NCI-H2196 treated with DMSO at 0.1 percent for 48 hours (cell line): Measurements from ENCODE around the gene HMX1.

Source experiments
- DNase-seq: peaks from one replicate; lab custom pipeline; 2025; ENCODE audit not compliant: unreplicated experiment; lab: John Stamatoyannopoulos, UW

Gene HMX1

DNA sequence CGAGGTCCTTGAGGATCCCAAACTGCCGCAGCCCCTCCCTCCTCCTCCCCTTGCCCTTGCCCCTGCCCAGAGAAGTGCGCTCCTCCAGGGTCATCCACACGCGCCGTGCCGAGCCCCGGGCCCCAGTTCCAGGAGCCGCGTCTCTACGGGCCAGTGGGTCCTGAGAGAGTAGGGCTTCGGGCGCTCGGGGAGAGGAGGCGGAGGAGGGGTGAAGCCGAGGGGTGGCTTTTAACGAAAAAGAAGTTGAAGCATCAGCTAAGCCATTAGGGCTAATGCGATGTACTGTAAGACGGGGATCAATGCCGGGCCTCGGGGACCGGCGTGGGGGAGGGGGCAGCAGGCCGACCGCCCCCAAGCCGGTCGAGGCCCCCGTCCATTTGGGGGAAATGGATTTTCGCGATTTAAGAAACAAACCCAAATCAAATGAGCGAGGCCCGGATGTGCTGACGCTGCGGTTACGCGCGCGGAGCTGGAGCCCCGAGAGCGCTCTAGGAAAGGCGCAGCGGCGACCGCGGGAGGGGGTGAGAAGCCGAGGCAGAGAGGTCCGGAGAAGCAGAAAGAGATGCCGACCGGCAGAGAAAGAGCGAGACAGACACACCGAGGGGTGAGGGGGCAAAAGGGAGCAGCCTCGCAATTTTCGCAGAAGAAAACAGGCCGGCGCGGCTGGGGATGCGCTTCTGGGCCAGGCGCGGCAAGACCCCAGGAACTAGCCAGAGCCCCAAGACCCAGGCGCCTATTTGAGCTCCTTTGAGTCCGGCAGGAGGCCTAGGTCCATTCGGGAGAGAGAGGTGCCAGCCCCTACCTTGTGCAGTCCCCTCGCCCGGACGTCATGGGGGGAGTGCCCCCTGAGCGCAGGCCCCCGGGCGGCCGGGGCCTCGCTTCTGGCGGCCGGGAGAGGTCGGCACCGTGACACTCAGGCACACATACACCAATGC lies 13.6 kb downstream of the HMX1 start:
- DNase-seq: no peak

DNA sequence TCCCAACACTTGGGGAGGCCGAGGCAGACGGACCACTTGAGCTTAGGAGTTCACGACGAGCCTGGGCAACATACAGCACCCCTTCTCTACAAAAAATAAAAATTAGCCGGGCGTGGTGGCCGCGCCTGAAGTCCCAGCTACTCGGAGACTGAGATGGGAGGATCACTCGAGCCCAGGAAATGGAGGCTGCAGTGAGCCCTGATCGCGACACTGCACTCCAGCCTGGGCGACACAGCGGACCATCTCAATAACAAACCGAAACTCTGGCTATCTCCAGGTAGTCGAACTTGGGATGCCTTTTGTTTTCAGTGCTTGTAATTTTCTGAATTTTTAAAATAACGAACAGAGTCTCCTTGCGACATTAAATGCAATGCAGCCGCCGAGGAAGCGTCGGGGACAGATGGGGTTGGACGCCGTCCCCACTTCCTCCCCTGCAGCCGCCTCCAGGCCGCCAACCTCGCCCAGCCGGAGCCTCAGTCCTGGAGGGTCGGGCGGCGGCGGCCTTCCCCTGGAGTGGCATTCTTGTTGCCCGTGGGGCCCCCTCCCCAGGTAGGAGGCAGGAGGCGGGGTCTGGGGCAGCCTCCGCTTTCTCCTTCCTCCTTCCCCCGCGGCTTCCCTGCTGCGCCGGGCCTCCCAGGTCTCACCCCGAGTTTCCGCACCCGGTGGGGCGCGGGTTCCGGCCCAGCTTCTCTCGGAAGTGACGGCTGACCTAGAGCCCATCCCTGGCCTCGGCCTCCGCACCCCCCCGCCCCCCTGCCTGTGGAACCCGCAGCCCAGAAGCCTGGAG lies 14.6 kb downstream of the HMX1 start:
- DNase-seq: no peak

DNA sequence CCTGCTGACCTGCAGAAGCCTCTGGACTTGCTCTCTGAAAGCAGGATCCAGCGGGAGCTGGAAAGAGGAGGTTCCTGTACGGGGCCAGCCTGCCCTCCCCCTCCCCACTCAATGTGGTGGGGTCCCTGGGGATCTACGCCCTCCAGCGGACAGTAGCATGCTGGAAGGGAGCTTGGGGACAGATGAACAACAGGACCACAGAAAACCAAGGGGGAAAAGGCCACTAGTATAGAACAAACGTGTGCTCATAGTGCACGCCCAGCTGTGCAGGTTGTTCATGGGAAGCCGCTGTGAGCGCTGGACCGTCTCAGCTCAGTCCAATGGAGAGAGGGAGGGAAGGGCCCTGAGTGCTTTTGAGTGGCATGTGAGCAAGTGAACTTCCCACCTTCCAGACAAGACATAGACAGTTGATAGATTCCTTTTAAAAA lies 15.8 kb downstream of the HMX1 start:
- DNase-seq: no peak

DNA sequence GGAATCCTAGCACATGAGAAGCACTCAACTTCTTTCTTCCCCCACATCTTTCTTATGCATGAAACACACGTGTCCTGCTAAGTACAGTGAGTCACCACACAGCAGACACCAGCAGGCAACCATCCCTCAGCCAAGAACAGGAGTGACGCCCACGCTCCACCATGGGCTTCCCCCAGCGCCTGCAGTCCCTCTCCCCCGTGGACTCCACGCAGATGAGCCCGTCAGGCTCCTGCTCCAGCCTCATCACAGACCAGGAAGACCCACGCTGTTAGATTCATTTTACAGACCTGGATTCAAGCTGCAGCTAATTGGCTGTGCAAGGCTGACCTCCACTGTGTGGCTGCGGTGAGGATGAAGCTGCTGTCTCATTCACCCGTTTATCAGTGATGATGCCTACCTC lies 16.7 kb downstream of the HMX1 start:
- DNase-seq: no peak

DNA sequence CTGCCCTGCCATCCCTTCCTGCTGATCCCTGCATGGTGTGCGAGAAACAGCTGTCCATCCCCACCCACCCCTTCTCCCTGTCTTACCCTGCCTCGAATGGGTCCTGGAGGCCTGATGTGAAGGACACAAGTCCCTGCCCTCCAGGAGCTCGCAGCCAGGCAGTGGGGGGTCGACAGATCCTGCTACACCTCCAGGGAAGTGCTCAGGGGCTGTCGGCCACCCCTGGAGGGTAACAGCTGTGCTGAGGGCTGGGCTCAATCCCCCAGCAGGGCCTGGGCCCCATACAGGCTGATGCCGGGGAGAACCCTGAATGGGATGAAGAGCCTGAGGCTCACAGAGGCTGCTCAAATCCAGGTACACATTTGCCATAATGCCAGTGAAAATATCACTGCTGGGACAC lies 17.6 kb downstream of the HMX1 start:
- no peak for DNase-seq

DNA sequence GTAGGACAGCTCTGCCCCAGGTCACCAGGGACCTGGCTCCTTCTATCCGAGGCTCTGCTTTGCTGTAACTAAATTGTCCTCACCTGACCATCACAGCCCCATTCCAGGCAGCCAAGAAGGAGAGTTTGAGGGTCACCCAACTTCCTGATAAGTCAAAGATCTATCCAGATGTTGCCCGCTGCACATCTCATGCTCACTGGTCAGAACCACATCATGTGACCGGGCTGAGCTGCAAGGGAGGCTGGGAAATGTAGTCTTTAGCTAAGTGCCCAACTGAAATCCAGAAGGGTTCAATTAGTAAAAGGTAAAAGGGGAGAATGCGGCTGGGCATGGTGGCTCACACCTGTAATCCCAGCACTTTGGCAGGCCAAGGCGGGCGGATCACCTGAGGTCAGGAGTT lies 18.4 kb downstream of the HMX1 start:
- DNase-seq: no peak

DNA sequence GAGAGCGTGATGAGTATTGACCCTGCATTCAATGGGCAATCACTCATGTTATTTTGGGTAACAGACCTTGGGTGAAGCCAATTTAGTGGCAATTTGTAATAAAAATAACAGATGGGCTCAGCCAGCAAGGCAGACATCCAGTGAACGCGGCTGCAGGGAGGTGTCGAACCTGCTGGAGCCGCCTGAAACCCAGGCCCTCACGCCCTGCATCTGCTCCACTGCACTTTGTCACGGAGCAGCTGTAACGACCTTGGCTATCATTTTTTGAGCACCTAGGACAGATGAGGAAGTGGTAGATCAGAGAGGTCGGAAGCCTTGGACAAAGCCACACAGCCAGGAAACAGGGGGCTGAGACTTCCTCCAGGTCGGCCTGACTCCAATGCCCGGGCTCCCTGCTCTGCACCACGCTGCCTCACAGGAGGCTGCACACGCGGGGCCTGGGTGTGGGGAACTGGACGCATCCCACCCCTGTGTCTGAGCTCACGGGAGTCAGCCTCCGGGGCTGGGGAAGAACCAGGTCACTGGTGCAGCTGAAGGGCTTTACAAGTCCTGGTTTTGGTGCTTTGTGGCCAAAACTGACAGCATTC lies 19.4 kb downstream of the HMX1 start:
- DNase-seq: no peak

DNA sequence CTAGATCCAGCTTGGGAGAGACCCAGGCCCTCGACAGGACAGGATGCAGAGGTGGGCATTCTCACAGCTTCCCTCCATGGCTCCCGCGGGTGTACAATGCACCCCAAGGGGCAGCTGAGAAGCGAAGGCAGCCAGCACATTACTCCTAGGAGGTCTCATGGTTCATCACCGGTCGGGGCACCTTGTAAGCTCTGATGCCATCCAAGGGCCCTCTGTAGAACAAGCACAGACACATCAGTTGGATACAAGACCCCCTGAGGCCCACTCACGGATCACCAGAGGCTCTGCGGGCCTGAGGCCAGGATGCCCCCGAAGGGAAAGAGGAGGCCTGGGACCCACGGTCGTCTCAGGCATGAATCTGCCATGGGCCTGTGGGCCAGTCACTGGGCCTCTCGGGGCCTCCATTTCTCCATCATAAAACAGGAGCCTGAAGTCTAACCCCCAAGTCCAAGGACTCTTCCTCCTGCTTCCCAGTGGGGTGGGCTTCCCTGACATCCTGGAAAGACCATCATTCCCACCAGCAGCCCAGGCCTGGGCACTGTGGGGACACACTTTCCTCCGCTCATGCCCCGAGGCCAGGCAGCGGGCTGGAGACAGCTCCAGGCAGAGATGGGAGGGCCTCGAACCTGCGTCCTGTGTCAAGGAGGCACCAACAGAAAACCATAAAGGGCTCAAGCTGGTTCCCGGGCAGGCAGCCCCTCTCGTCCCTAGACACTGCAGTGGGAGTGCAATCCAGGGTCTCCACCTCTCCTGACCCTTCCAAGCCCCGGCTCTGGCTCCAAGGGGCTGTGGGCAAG lies 20.1 kb downstream of the HMX1 start:
- no peak for DNase-seq

DNA sequence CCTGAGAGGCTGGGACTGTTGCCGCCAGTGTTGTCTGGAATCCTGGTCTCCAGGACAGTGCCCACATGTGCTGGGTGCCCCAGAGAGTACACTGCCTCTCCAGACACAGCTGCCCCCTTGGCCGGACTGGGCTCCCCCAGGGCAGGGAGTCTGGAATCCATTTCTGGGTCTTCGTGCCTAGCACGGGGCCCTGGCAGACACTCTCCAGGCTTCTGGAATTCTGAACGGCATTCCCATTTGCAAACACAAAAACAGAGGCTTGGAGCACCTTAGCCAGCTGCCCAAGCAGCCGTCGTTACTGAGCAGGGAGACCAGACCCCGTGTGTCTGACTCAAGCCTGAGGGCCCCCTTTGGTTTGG lies 20.8 kb downstream of the HMX1 start:
- no peak for DNase-seq

DNA sequence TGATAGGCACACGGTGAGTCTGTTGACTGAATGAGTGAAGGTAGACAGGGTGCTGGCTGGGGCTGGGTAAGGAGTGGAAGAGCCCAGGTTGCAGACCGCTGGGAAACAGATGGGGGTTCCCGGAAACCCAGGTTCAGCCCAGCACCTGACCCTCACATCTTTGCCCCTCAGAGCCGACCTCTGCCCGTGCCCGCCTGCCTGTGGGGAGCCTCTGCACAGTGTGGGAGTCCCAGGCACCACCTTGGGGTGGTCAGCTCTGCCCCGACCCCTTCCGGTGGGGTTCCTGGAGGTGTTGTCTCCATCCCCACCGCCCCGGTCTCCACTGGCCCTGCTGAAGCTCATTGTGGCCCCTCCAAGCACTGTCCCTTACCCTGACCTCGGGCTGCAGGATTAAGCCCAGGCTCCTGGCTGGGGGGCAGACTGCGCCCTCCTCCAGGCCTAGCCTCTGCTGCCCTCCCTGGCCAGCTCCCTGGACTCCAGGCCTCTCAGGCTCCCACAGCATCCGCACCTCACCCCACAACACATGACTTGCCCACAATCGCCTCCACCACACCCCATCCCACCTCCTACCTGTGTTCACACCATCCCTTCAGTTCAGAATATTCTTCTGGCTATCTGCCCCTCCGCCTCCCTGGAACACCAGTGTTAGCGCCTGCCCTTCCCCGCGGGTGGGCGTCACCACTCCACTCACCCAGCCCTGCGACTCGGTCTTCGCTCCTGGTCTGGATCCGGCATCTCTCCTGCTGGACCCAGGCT lies 21.4 kb downstream of the HMX1 start:
- DNase-seq: no peak

DNA sequence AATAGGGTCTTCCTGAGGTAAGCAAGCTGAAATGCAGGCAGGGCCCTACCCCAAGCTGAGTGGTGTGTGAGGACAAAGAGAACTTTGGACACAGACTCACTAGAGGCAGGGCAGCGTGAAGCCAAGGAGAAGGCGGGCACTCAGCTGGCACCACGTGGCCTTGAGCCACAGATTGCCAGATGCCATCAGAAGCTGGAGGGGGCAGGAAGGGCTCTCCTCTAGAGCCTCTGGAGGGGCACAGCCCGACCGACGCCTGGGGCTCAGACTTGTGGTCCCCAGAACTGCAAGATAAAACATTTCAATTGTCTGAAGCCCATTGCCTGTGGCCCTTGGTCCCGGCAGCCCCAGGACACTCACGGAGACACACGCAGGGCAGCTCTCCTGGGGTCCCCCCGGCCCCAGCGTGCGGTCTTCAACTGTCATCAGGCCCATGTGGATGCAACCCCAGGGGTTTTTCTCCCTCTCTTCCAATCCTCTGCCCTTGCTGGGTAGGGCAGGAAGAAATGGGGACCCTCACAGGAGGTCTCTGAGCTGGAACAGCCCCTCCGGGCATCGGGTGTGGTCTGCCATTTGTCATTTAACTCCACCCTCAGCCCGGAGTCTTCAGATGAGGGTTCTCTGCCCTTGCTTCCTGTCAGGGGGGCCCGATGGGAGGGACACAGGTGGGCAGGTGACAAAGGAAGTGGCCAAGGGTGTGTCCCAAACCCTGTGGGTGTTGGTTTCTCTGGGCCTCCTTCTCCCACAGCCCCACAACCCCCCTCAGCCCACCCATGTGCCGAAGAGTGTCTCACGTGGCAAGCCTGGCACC lies 22.2 kb downstream of the HMX1 start:
- no peak for DNase-seq

DNA sequence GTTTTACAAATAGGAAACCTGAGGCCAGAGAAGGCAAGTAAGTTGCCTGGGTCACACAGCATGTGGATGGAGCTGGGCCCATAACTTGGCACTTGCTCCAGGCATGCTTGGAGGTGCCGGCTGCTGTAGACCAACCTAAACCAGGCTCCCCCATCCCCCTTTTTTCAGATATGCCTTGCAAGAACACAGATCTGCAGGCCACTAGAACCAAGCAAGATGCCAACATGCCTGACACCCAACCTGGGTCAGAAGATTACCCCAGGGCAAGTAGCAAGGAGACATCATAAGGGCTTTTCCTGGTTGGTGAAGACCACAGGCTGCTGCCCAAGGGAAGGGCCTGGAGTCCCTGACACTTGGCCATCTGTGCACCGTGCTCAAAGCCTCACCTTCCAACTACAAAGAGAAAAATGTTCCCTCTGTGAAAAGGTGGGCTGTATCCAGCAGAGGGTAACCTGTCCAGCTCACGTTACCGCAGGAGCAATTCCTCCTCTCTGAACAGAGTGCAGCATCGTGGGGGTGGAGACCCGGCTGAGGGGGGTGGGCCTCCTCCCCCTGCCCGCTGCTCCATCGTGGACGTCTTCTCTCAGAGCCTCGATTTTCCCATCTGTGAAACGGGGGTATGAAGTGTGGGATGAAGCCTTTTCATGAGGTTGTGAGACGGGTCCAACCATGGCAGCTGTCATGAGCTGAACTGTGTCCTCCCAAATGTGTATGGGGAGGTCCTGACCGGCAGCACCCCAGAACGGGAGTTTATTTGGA lies 23.0 kb downstream of the HMX1 start:
- DNase-seq: no peak

DNA sequence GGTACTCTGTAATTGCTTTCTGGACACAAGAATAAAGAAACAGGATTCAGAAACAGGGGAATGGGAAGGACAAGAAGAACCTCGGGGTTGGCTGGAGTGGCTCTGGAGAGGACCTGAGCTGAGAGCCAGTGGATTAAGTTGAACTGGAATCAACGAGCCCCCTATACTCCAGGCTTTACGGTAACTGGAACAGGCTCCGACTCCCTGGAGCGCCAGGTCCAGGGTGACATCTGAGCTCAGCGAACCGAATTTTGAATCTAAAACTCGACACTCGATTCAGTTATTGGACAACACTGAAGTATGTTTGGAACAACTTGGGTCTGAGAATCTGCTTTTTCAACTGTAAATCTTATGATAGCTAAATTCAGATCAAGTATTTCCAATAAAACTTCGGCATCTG lies 23.9 kb downstream of the HMX1 start:
- no peak for DNase-seq

DNA sequence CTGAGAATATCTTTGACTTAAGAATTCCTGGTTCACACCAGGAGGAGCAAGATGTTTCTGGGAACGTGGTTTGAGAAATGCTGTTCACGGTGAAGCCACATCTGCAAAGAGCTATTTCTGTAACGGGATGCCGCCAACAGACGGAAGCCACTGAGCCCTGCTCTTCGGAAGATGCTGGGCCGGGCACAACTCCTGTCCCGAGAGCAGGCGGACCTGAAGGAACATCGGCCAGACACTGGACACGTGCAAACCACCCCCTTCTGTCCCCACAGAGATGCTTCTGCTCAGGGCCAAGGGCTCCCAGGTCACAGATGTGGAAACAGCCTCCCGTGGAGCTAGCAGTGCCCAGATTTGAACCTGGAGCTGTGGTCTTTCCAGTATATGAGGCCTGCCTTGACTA lies 24.3 kb downstream of the HMX1 start:
- DNase-seq: no peak

DNA sequence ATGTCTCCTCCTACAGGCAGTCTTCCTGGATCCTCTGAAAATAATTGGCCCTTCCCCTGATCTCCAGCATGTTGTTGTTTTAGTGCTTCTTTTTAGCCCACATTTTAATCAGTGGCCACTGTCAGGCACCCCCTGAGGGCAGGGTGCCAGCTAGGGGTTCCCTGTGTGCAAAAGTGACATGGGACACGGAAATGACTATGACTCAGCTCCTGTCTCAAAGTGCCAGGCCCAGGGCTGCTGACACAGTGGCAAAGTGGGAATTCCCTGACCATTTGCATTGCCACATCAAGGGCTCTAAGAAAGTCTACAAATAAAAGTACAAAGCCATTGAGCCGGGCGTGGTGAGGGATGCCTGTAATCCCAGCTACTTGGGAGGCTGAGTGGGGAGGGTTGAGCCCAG lies 24.8 kb downstream of the HMX1 start:
- no peak for DNase-seq

DNA sequence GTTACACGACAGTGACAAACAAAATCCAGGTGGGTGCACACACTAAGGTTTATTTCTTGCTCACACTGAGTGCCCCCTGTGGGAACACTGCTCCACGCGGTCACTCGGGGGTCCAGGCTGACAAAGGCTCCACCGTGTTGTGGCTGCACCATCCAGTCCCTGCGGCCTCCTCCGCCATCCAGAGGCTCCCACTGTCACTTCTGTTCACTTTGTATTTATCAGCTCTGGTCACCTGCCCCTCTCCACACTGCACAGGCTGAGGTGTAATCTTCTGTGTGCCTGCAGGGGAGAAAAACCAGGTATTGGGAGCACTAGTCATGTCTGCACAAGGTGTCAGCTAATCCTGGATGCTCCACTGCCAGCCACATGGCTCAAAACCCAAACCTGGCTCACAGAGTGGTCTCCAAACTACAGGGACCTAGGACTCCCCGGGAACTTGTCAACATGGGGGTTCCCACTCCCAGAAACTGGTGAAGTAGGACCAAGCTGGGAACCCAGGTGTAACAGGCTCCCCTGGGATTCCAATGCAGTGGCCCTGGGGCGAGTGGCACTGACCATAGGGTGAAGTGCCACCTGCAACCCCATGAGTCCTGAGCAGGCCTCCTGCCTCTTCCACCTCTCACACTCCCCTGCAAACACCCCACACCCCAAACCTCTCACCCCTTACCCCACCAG lies 25.5 kb downstream of the HMX1 start:
- no peak for DNase-seq

DNA sequence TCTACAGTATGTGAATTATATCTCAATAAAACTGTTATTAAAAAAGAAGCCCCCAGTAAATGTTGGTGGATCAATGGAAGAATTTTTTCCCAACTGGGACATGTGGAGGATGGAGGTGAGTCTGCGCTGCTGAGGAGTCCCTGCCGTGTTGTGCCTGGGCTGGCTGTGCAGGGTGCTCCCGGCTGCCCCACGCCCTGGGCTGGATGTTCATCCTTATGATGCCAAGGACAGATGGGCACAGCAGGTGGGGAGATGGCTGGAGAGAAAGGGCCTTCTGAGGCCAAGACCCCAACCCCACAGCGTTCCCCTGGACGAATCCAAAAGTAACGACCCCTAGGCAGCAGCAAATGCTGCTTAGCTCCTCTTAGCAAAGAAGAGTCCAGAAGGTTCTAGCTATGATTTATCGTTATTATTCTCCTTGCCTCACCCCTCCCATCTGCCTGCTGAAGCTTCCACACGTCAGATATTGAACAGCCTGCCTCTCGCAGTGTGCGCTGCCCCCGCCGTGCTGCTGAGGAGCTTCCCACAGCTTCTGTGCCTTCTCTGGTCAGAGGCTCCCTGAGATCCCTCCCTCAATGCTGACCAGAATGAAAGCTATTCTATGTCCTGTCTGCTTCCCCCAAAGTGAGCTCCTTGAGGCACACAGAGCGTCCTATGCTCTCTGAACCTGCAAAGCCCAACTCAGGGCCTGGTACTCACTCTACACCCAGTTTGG lies 26.5 kb downstream of the HMX1 start:
- no peak for DNase-seq

DNA sequence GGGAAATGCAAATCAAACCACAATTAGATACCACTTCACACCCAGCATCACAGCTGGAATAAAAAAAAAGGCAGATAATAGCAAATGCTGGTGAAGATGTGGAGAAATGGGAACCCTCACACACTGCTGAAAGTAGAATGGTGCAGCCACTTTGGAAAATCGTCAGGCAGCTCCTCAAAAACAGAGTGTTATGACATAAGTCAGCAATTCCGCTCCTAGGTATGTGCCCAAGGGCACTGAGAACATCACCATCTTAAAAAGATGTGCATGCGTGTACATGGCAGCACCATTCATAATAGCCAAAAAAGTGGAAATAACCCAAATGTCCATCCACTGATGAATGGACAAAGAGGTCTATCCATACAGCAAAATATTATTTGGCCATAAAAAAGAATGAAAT lies 28.0 kb downstream of the HMX1 start:
- no peak for DNase-seq
